ENCODE measurements around the gene NECTIN2.

DNA sequence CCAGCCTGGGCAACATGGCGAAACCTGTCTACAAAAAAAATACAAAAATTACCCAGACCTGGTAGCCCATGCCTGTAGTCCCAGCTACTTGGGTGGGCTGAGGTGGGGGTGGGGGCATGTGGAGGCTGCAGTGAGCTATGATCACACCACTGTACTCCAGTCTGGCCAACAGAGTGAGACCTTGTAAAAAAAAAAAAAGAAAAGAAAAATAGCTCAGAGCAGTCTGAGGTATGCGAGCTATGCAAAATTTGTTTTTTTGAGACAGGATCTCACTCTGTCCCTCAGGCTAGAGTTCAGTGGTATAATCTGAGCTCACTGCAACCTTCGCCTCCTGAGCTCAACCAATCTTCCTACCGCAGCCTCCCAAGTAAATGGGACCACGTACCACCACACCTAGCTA is 37.8 kb downstream of the NECTIN2 start:
- TF ChIP-seq, protein P1, sequence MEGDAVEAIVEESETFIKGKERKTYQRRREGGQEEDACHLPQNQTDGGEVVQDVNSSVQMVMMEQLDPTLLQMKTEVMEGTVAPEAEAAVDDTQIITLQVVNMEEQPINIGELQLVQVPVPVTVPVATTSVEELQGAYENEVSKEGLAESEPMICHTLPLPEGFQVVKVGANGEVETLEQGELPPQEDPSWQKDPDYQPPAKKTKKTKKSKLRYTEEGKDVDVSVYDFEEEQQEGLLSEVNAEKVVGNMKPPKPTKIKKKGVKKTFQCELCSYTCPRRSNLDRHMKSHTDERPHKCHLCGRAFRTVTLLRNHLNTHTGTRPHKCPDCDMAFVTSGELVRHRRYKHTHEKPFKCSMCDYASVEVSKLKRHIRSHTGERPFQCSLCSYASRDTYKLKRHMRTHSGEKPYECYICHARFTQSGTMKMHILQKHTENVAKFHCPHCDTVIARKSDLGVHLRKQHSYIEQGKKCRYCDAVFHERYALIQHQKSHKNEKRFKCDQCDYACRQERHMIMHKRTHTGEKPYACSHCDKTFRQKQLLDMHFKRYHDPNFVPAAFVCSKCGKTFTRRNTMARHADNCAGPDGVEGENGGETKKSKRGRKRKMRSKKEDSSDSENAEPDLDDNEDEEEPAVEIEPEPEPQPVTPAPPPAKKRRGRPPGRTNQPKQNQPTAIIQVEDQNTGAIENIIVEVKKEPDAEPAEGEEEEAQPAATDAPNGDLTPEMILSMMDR (IDR thresholded peaks at IDR 0.05 in 8 of 11, conservative IDR thresholded peaks at IDR 0.05 in 3 of 11), result no peak
- TF ChIP-seq POLR2A (IDR thresholded peaks at IDR 0.05) (no peak), POLR2AphosphoS5 (IDR thresholded peaks at IDR 0.05) (no peak)

All from spleen (tissue), 7 donors.